Thyroid gland (tissue), 4 donors: ENCODE measurements around the gene FIGNL2. TPM values are rescaled to one million over a fixed set of nuclear protein-coding genes. Genes with fewer than 3 reads are reported as not detected.
"Not testable (repeated sequence)": the region's sequence is repeated elsewhere in the genome, so short reads cannot be mapped to it uniquely, and the experiment has no call there.

Experiments
- DNase-seq, 2 donors: peaks; one replicate each; pipeline ENCODE4 v3.0.0-alpha.2; 2019
- H3K27ac ChIP-seq, 3 donors: fragments of 200-600 bp; sonication (generic); 1 replicate in 2 of 3; 2 replicates in 1 of 3; pipeline ENCODE4 v1.5.1; 2016 to 2019; ENCODE audit warnings: mild to moderate bottlenecking in 1 of 3, moderate library complexity in 1 of 3
- H3K27me3 ChIP-seq: fragments of 200-600 bp; sonication (generic); one replicate; pipeline ENCODE4 v1.5.1; 2019
- H3K36me3 ChIP-seq, 2 donors: fragments of 200-600 bp; sonication (generic); one replicate each; pipeline ENCODE4 v1.5.1; 2016 to 2019
- H3K4me1 ChIP-seq, 2 donors: fragments of 200-600 bp; sonication (generic); one replicate each; pipeline ENCODE4 v1.5.1; 2017 to 2019
- H3K4me3 ChIP-seq, 3 donors: fragments of 200-600 bp; sonication (generic); replicated peaks in 1 of 3; 1 replicate in 2 of 3; 2 replicates in 1 of 3; pipeline ENCODE4 v1.5.1; 2016; ENCODE audit warnings: mild to moderate bottlenecking in 1 of 3
- H3K9me3 ChIP-seq: fragments of 200-600 bp; sonication (generic); one replicate; pipeline ENCODE4 v1.5.1; 2017
- POLR2A ChIP-seq, 2 donors: fragments of 450-650 bp; IDR thresholded peaks; one replicate each; pipeline ENCODE4 v1.6.1; 2017; ENCODE audit warnings: antibody characterized with exemption in 2 of 2, mild to moderate bottlenecking in 2 of 2, moderate library complexity in 1 of 2
- WGBS, 2 donors: methylation state at CpG; one replicate each; pipeline ENCODE4 v1.1.5; 2017; 5-methylcytosine and 5-hydroxymethylcytosine counted together
- intact Hi-C: fragments of 100-400 bp; cut with DNase I; formaldehyde crosslinking; loops from one replicate; pipeline ENCODE4 v1.15.1; 2023
- total RNA-seq, 4 donors: library from RNA; depleted of rRNA; stranded (reverse); fragments of >200 nt; gene quantifications; one replicate each; pipeline ENCODE4 v1.2.3, GENCODE V29; 2016
- TF ChIP-seq, protein P1 (sequence below), 6 experiments: fragments of 200-600 bp in 3 of 6; fragments of 450-650 bp in 3 of 6; sonication (generic) in 3 of 6; IDR thresholded peaks; one replicate each; pipeline ENCODE4 v1.5.1; 2016 to 2019; ENCODE audit warnings: antibody characterized with exemption in 6 of 6, mild to moderate bottlenecking in 2 of 6, inconsistent platforms in 1 of 6, moderate library complexity in 1 of 6

Gene FIGNL2
- total RNA-seq, 4 donors from 2014 or later, result 0.45 to 1.6 (median 1.1) TPM

DNA sequence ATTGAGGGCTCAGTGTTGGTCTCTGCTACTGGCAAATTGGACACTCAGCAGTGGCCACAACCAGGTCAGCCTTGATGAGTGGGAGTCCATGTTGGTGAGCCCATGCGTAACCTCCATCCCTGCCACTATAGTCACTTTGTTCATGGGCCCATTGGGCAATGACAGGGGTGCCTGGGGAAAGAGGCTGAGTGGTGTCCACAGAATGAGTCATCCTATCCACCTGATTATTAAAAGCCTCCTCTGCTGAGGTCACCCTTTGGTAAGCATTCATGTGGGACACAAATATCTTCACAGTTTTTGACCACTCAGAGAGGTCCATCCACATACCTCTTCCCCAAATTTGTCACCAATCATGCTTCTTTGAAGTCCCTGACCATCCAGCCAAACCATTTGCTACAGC lies 50.0 kb downstream of the FIGNL2 start:
- TF ChIP-seq POLR2A (IDR thresholded peaks at IDR 0.05), result no peak
- no peak for DNase-seq
- intact Hi-C loops, result no loop called here
- no peak overlapping the region for H3K27ac ChIP-seq
- no peaks in the 10 kb centered on the region for H3K4me1 ChIP-seq
- no peaks in the 10 kb centered on the region for H3K9me3 ChIP-seq
- 86 to 100% methylated on average over 1 of the region's 1 CpG for WGBS, 2 donors
- no peak overlapping the region for H3K4me3 ChIP-seq
- no peaks in the 10 kb centered on the region for H3K36me3 ChIP-seq
- no peaks in the 10 kb centered on the region for H3K27me3 ChIP-seq

DNA sequence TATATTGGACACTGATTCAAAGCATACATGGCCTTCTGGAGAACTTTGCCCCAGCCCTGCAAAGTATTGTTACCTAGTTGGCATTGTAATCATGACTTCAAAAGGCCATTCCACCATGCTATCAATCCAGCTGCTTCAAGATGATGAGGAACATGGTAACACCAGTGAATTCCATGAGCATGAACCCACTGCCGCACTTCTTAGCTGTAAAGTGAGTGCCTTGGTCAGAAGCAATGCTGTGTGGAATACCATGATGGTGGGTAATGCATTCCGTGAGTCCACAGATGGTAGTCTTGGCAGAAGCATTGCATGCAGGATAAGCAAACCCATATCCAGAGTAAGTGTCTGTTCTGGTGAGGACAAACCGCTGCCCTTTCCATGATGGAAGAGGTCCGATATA lies 50.5 kb downstream of the FIGNL2 start:
- H3K4me3 ChIP-seq, H3K27ac ChIP-seq, intact Hi-C loops, H3K27me3 ChIP-seq, H3K36me3 ChIP-seq, H3K9me3 ChIP-seq, DNase-seq, H3K4me1 ChIP-seq: not testable (repeated sequence)
- 86 to 98% methylated on average over 4 of the region's 4 CpGs for whole genome bisulfite sequencing, 2 donors

DNA sequence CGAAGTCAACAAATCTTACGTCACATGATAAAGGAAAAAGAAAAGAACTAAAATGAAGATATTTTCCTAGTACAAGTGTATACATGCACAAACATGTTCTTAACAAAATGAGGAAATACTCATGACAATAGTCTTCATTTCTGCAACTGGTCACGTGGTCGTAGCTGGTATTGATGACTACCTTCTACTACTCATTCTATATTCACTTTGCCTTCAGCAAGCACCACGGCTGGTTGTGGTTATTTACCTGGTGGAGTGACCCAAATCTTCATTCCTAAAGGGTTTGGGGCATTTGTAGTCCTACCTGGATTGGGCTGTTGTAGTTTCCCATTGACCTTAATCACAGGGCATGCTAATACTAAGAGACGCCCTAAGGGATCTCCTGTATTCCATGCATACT lies 51.2 kb downstream of the FIGNL2 start:
- intact Hi-C loops, result no loop called here
- Histone ChIP-seq H3K4me3 (no peak overlapping the region), H3K27ac (no peak overlapping the region), H3K4me1 (no peaks in the 10 kb centered on the region), H3K9me3 (no peaks in the 10 kb centered on the region), H3K36me3 (no peaks in the 10 kb centered on the region), H3K27me3 (no peaks in the 10 kb centered on the region)
- WGBS, 2 donors, result 94 to 96% methylated on average over 6 of the region's 6 CpGs
- no peak for TF ChIP-seq POLR2A (IDR thresholded peaks at IDR 0.05)
- TF ChIP-seq, protein P1, sequence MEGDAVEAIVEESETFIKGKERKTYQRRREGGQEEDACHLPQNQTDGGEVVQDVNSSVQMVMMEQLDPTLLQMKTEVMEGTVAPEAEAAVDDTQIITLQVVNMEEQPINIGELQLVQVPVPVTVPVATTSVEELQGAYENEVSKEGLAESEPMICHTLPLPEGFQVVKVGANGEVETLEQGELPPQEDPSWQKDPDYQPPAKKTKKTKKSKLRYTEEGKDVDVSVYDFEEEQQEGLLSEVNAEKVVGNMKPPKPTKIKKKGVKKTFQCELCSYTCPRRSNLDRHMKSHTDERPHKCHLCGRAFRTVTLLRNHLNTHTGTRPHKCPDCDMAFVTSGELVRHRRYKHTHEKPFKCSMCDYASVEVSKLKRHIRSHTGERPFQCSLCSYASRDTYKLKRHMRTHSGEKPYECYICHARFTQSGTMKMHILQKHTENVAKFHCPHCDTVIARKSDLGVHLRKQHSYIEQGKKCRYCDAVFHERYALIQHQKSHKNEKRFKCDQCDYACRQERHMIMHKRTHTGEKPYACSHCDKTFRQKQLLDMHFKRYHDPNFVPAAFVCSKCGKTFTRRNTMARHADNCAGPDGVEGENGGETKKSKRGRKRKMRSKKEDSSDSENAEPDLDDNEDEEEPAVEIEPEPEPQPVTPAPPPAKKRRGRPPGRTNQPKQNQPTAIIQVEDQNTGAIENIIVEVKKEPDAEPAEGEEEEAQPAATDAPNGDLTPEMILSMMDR (IDR thresholded peaks at IDR 0.05), result no peak
- no peak for DNase-seq

DNA sequence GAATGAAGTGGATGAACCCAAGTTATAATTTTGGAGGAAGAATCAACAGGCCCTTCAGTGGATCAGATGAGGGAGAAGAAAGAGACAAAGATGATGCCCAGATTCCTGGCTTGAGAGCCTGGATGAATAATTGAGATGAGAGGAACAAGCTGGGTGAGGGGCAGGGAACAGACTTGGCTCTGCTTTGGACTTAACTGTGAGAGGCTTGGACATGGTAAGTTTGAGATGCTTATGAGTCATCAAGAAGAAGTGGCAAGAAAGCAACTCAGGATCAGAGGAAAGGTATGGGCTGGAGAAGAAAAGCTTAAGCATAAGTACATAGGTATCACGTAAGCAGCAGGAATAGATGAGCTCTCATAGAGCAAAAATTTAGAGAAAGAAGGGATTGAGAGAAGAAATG lies 55.3 kb downstream of the FIGNL2 start:
- no peaks in the 10 kb centered on the region for H3K9me3 ChIP-seq
- WGBS, 2 donors, result 96 to 100% methylated on average over 1 of the region's 1 CpG
- H3K4me1 ChIP-seq, result no peaks in the 10 kb centered on the region
- H3K4me3 ChIP-seq, result no peak overlapping the region
- DNase-seq, result no peak
- no peaks in the 10 kb centered on the region for H3K36me3 ChIP-seq
- intact Hi-C loops, result no loop called here
- no peak overlapping the region for H3K27ac ChIP-seq
- no peaks in the 10 kb centered on the region for H3K27me3 ChIP-seq
- TF ChIP-seq, protein P1 (IDR thresholded peaks at IDR 0.05), result no peak
- no peak for TF ChIP-seq POLR2A (IDR thresholded peaks at IDR 0.05)

DNA sequence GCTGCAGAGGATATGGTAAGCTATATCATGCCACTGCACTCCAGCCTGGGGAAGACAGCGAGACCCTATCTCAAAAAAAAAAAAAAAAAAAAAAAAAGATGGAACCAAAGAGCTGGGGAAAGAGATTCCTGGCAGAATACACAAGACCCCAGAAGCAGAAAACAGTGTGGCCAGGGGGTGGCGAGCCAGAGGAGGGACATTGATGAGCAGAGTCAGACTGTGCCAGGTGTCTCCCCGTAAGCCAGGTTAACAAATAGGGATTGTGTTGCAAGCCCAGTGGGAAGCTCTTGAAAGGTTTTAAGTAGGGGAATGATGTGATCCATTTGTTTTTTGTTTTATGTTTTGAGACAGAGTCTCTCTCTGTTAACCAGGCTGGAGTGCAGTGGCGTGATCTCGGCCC lies 56.1 kb downstream of the FIGNL2 start:
- TF ChIP-seq, protein P1 (IDR thresholded peaks at IDR 0.05), result no peak
- no peak for TF ChIP-seq POLR2A (IDR thresholded peaks at IDR 0.05)
- no peak overlapping the region for H3K27ac ChIP-seq
- no peaks in the 10 kb centered on the region for H3K4me1 ChIP-seq
- H3K9me3 ChIP-seq, result no peaks in the 10 kb centered on the region
- H3K27me3 ChIP-seq, result no peaks in the 10 kb centered on the region
- intact Hi-C loops, result no loop called here
- no peaks in the 10 kb centered on the region for H3K36me3 ChIP-seq
- H3K4me3 ChIP-seq, result no peak overlapping the region
- DNase-seq, result no peak
- WGBS, 2 donors, result 90 to 99% methylated on average over 5 of the region's 5 CpGs

DNA sequence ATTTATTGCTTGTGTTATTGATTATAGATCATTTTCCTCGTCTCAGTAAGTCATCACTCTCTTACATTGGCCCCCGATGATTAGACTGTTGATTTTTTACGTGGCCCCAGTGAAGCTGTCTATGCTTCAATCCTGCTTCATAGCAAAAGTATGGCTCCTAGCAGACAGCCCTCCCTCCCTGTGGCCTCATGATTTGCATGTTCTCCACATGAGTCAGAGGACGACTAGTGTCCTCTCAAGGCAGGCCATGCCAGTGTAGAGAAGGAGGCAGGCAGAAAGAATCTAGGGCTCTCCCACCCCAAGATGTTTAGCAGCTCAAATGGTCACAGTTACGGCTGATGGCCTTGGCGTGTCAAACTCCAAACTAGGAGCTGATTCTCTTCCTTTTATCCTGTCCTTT lies 59.6 kb downstream of the FIGNL2 start:
- no peaks in the 10 kb centered on the region for H3K27me3 ChIP-seq
- DNase-seq, result no peak
- TF ChIP-seq POLR2A (IDR thresholded peaks at IDR 0.05), result no peak
- TF ChIP-seq, protein P1 (IDR thresholded peaks at IDR 0.05), result no peak
- H3K36me3 ChIP-seq, result no peaks in the 10 kb centered on the region
- 87 to 89% methylated on average over 6 of the region's 6 CpGs for WGBS, 2 donors
- no peaks in the 10 kb centered on the region for H3K9me3 ChIP-seq
- H3K4me1 ChIP-seq, result no peaks in the 10 kb centered on the region
- H3K4me3 ChIP-seq, result no peak overlapping the region
- intact Hi-C loops, result no loop called here
- H3K27ac ChIP-seq, result no peak overlapping the region
